Measurements from ENCODE around the gene ERBB2. TPM values are rescaled to one million over a fixed set of nuclear protein-coding genes. Genes with fewer than 3 reads are reported as not detected.
"Not testable (repeated sequence)": the region's sequence is repeated elsewhere in the genome, so short reads cannot be mapped to it uniquely, and the experiment has no call there.

ERBB2 gene
- total RNA-seq, 2 donors from 2014 or later = 110 to 133 TPM

GRCh38 chr17:39745335-39746144, 45.7 kb downstream of the ERBB2 start:
- no peaks in the 10 kb centered on the region for H3K9me3 Mint-ChIP-seq
- no peak for DNase-seq
- H3K27me3 Mint-ChIP-seq (ENCODE audit: insufficient read depth) = no peaks in the 10 kb centered on the region
- 87 to 96% methylated on average over 3 to 22 of the region's 23 CpGs for WGBS, 2 experiments (ENCODE audit: insufficient coverage in 1 of 2, insufficient read length in 1 of 2)
- no peaks in the 10 kb centered on the region for H3K27me3 ChIP-seq (ENCODE audit: control insufficient read depth, insufficient read depth, low read length, poor library complexity, severe bottlenecking)
- H3K36me3 Mint-ChIP-seq (ENCODE audit: low read depth) = peaks cover 44% of the 10 kb centered on the region
- H3K36me3 ChIP-seq (ENCODE audit: control insufficient read depth, insufficient read depth, low read length) = peaks cover 13% of the 10 kb centered on the region
- no peak overlapping the region for H3K27ac Mint-ChIP-seq
- no peak overlapping the region for H3K4me3 ChIP-seq (ENCODE audit: low read length)
- no peaks in the 10 kb centered on the region for H3K9me3 ChIP-seq (ENCODE audit: control insufficient read depth, low read length)
- H3K27ac ChIP-seq (ENCODE audit: low read depth, low read length) = no peak overlapping the region
- no peak overlapping the region for H3K4me3 Mint-ChIP-seq
- H3K4me1 ChIP-seq (ENCODE audit: control insufficient read depth, insufficient read depth, low read length) = no peaks in the 10 kb centered on the region
- no peak for TF ChIP-seq CTCF (conservative IDR thresholded peaks at IDR 0.05)
- H3K9ac ChIP-seq (ENCODE audit: extremely low read depth, low read length, poor library complexity, severe bottlenecking) = no peak overlapping the region
- H3K4me1 Mint-ChIP-seq = peaks cover 11% of the 10 kb centered on the region

GRCh38 chr17:39746145-39746461, 46.2 kb downstream of the ERBB2 start:
- peaks cover 5% of the 10 kb centered on the region for H3K4me1 Mint-ChIP-seq
- no peak overlapping the region for H3K27ac ChIP-seq (ENCODE audit: low read depth, low read length)
- no peaks in the 10 kb centered on the region for H3K4me1 ChIP-seq (ENCODE audit: control insufficient read depth, insufficient read depth, low read length)
- H3K9me3 Mint-ChIP-seq = no peaks in the 10 kb centered on the region
- WGBS, 2 experiments (ENCODE audit: insufficient coverage in 1 of 2, insufficient read length in 1 of 2) = 94 to 96% methylated on average over 4 to 7 of the region's 7 CpGs
- H3K9ac ChIP-seq (ENCODE audit: extremely low read depth, low read length, poor library complexity, severe bottlenecking) = no peak overlapping the region
- no peak for TF ChIP-seq CTCF (conservative IDR thresholded peaks at IDR 0.05)
- no peak overlapping the region for H3K4me3 Mint-ChIP-seq
- no peak for DNase-seq
- peaks cover 13% of the 10 kb centered on the region for H3K36me3 ChIP-seq (ENCODE audit: control insufficient read depth, insufficient read depth, low read length)
- no peak overlapping the region for H3K27ac Mint-ChIP-seq
- H3K27me3 ChIP-seq (ENCODE audit: control insufficient read depth, insufficient read depth, low read length, poor library complexity, severe bottlenecking) = no peaks in the 10 kb centered on the region
- no peak overlapping the region for H3K4me3 ChIP-seq (ENCODE audit: low read length)
- H3K36me3 Mint-ChIP-seq (ENCODE audit: low read depth) = peaks cover 44% of the 10 kb centered on the region
- H3K9me3 ChIP-seq (ENCODE audit: control insufficient read depth, low read length) = no peaks in the 10 kb centered on the region
- no peaks in the 10 kb centered on the region for H3K27me3 Mint-ChIP-seq (ENCODE audit: insufficient read depth)

- Mint-ChIP-seq H3K4me3 (no peak overlapping the region), H3K4me1 (peaks cover 6% of the 10 kb centered on the region), H3K36me3 (ENCODE audit: low read depth) (peaks cover 41% of the 10 kb centered on the region), H3K9me3 (no peaks in the 10 kb centered on the region), H3K27me3 (ENCODE audit: insufficient read depth) (no peaks in the 10 kb centered on the region), H3K27ac (no peak overlapping the region)
- peaks cover 12% of the 10 kb centered on the region for H3K36me3 ChIP-seq (ENCODE audit: control insufficient read depth, insufficient read depth, low read length)
- WGBS, 2 experiments (ENCODE audit: insufficient coverage in 1 of 2, insufficient read length in 1 of 2) = 91% methylated on average over 4 of the region's 4 CpGs; no CpG with 5 or more reads in 1 of the 2 experiments
- no peak for DNase-seq
- H3K4me1 ChIP-seq (ENCODE audit: control insufficient read depth, insufficient read depth, low read length) = no peaks in the 10 kb centered on the region
- H3K9me3 ChIP-seq (ENCODE audit: control insufficient read depth, low read length) = no peaks in the 10 kb centered on the region
- no peak for TF ChIP-seq CTCF (conservative IDR thresholded peaks at IDR 0.05)
- H3K9ac ChIP-seq (ENCODE audit: extremely low read depth, low read length, poor library complexity, severe bottlenecking) = no peak overlapping the region
- H3K4me3 ChIP-seq (ENCODE audit: low read length) = no peak overlapping the region
- H3K27me3 ChIP-seq (ENCODE audit: control insufficient read depth, insufficient read depth, low read length, poor library complexity, severe bottlenecking) = no peaks in the 10 kb centered on the region
- no peak overlapping the region for H3K27ac ChIP-seq (ENCODE audit: low read depth, low read length)
These were observed 47.9 kb downstream of the ERBB2 start for GRCh38 chr17:39747745-39748144.

- H3K4me3 ChIP-seq (ENCODE audit: low read length); H3K27me3 ChIP-seq (ENCODE audit: control insufficient read depth, insufficient read depth, low read length, poor library complexity, severe bottlenecking); H3K36me3 ChIP-seq (ENCODE audit: control insufficient read depth, insufficient read depth, low read length); H3K4me1 Mint-ChIP-seq; H3K4me1 ChIP-seq (ENCODE audit: control insufficient read depth, insufficient read depth, low read length); H3K27ac Mint-ChIP-seq; DNase-seq; H3K27me3 Mint-ChIP-seq (ENCODE audit: insufficient read depth); H3K4me3 Mint-ChIP-seq; H3K27ac ChIP-seq (ENCODE audit: low read depth, low read length); H3K9ac ChIP-seq (ENCODE audit: extremely low read depth, low read length, poor library complexity, severe bottlenecking); H3K9me3 ChIP-seq (ENCODE audit: control insufficient read depth, low read length); H3K9me3 Mint-ChIP-seq: not testable (repeated sequence)
- H3K36me3 Mint-ChIP-seq (ENCODE audit: low read depth) = peaks cover 35% of the 10 kb centered on the region
- WGBS, 2 experiments (ENCODE audit: insufficient coverage in 1 of 2, insufficient read length in 1 of 2) = 92 to 95% methylated on average over 8 of the region's 8 CpGs
These were observed 48.7 kb downstream of the ERBB2 start for GRCh38 chr17:39748444-39749034.
